Neural cell (in vitro differentiated cells): Measurements from ENCODE around the gene CARD14. TPM values are rescaled to one million over a fixed set of nuclear protein-coding genes. Genes with fewer than 3 reads are reported as not detected.
"Not testable (repeated sequence)": the region's sequence is repeated elsewhere in the genome, so short reads cannot be mapped to it uniquely, and the experiment has no call there.

Experiments
- H2AFZ ChIP-seq: fragments of 200-600, 300-800 bp; sonication (generic), shearing (Covaris generic); 2 replicates; pipeline ENCODE4 v1.6.0; 2014; ENCODE audit warnings: low read depth, mild to moderate bottlenecking, antibody characterized with exemption, low read length, moderate library complexity
- H3F3A ChIP-seq: fragments of 200-600 bp; shearing (Covaris generic); 2 replicates; pipeline ENCODE4 v1.6.1; 2016; ENCODE audit warnings: mild to moderate bottlenecking, moderate library complexity, mixed read lengths, antibody characterized with exemption, low read length; ENCODE audit not compliant: insufficient read depth, poor library complexity, severe bottlenecking
- H3K27ac ChIP-seq: fragments of 200-600, 300-800 bp; sonication (generic), shearing (Covaris generic); 2 replicates; pipeline ENCODE4 v1.5.1; 2014; ENCODE audit warnings: mild to moderate bottlenecking, low read length, moderate library complexity
- H3K27me3 ChIP-seq: fragments of 300-800, 200-600 bp; sonication (generic), shearing (Covaris generic); 2 replicates; pipeline ENCODE4 v1.6.0; 2014; ENCODE audit warnings: mild to moderate bottlenecking, low read depth, low read length, moderate library complexity; ENCODE audit not compliant: insufficient read depth
- H3K36me3 ChIP-seq: fragments of 300-800, 200-600 bp; sonication (generic), shearing (Covaris generic); 2 replicates; pipeline ENCODE4 v1.5.1; 2014; ENCODE audit warnings: mild to moderate bottlenecking, antibody characterized with exemption, low read length, moderate library complexity; ENCODE audit not compliant: insufficient read depth
- H3K4me2 ChIP-seq: fragments of 300-800, 200-600 bp; sonication (generic), shearing (Covaris generic); 2 replicates; pipeline ENCODE4 v1.6.0; 2014; ENCODE audit warnings: mild to moderate bottlenecking, low read length
- H3K4me3 ChIP-seq: fragments of 300-800, 200-600 bp; sonication (generic), shearing (Covaris generic); 2 replicates; pipeline ENCODE4 v1.5.1; 2014; ENCODE audit warnings: mild to moderate bottlenecking, low read length, moderate library complexity
- H3K79me2 ChIP-seq: fragments of 200-600 bp; shearing (Covaris generic); replicated peaks from 2 replicates; pipeline ENCODE4 v1.6.0; 2014; ENCODE audit warnings: mild to moderate bottlenecking, low read length, moderate library complexity; ENCODE audit not compliant: insufficient read depth
- H3K9ac ChIP-seq: fragments of 300-800, 200-600 bp; sonication (generic), shearing (Covaris generic); 2 replicates; pipeline ENCODE4 v1.6.1; 2016; ENCODE audit warnings: mild to moderate bottlenecking, low read length, mixed read lengths
- H3K9me2 ChIP-seq: fragments of 200-600 bp; shearing (Covaris generic); 2 replicates; pipeline ENCODE4 v1.6.1; 2016; ENCODE audit warnings: mild to moderate bottlenecking, low read length, mixed read lengths; ENCODE audit not compliant: insufficient read depth
- H3K9me3 ChIP-seq: fragments of 200-600, 300-800 bp; sonication (generic), shearing (Covaris generic); 2 replicates; pipeline ENCODE4 v1.6.1; 2016; ENCODE audit warnings: mild to moderate bottlenecking, mixed run types, low read length, moderate library complexity, mixed read lengths
- H4K20me1 ChIP-seq: fragments of 200-600 bp; shearing (Covaris generic); 2 replicates; pipeline ENCODE4 v1.6.1; 2016; ENCODE audit warnings: mild to moderate bottlenecking, mixed run types; ENCODE audit not compliant: insufficient read depth
- EP300 ChIP-seq: fragments of 450-650 bp; conservative IDR thresholded peaks from 2 replicates; pipeline ENCODE4 v1.6.1; 2014; ENCODE audit warnings: antibody characterized with exemption, mild to moderate bottlenecking, moderate library complexity; ENCODE audit not compliant: poor library complexity, severe bottlenecking
- EZH2 ChIP-seq: fragments of 200-600, 300-800 bp; shearing (Covaris generic), sonication (generic); IDR thresholded peaks from 2 replicates; pipeline ENCODE4 v1.6.1; 2014; ENCODE audit warnings: antibody characterized with exemption, low read length, borderline replicate concordance, mild to moderate bottlenecking; ENCODE audit not compliant: insufficient read depth, poor library complexity, severe bottlenecking
- MXI1 ChIP-seq: fragments of 450-650 bp; conservative IDR thresholded peaks from 2 replicates; pipeline ENCODE4 v1.6.1; 2014; ENCODE audit warnings: antibody characterized with exemption, mild to moderate bottlenecking; ENCODE audit not compliant: poor library complexity, severe bottlenecking
- POLR2AphosphoS5 ChIP-seq: IDR thresholded peaks from 2 replicates; pipeline ENCODE4 v1.6.1; 2012
- RAD21 ChIP-seq: fragments of 450-650 bp; conservative IDR thresholded peaks from 2 replicates; pipeline ENCODE4 v1.6.1; 2014; ENCODE audit warnings: antibody characterized with exemption, mild to moderate bottlenecking, moderate library complexity
- REST ChIP-seq: IDR thresholded peaks from 2 replicates; pipeline ENCODE4 v1.6.1; 2012; ENCODE audit warnings: borderline replicate concordance
- SMC3 ChIP-seq: fragments of 450-650 bp; conservative IDR thresholded peaks from 2 replicates; pipeline ENCODE4 v1.6.1; 2014; ENCODE audit warnings: antibody characterized with exemption, mild to moderate bottlenecking, moderate library complexity; ENCODE audit not compliant: poor library complexity
- TAF1 ChIP-seq: IDR thresholded peaks from 2 replicates; pipeline ENCODE4 v1.6.1; 2012; ENCODE audit warnings: low read depth
- polyA plus RNA-seq: library from polyadenylated mRNA; depleted of rRNA; stranded (reverse); fragments of >200 nt; gene quantifications from 2 replicates; pipeline ENCODE4 v1.2.3, GENCODE V29; 2014
- small RNA-seq, 3 experiments: library from RNA; depleted of rRNA; stranded (forward); fragments of <200 nt; gene quantifications; one replicate each; pipeline ENCODE3, GENCODE V24; 2012
- TF ChIP-seq, protein P1 (sequence below): fragments of 450-650 bp; IDR thresholded peaks from 2 replicates; pipeline ENCODE4 v1.5.1; 2014; ENCODE audit warnings: antibody characterized with exemption, mild to moderate bottlenecking, moderate library complexity; ENCODE audit not compliant: poor library complexity, severe bottlenecking

CARD14 gene
- polyA plus RNA-seq, 1 donor from 2014 or later: 0.12 TPM

DNA sequence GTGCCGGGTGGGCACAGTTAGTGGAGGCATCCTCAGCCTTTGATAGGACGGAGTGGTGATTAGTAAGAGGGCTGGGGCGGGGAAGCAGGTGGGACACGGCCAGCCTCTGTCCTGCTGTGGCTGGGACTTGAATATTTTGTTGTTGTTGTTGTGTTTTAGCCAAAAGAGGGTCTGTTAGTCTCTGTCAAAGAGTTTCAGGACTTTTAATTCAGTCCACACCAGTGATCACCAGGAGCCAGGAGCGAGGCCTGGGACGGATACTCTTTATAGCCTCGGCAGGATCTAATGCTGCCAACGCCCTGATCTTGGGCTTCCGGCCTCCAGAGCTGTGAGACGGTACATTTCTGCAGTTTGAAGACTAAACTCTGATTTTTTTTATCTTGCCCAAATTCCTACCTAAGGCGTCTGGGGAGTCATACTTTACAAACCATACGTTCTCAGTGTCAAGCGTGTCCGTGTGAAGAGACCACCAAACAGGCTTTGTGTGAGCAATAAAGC is 87.9 kb downstream of the CARD14 start:
- H3K9me2 ChIP-seq: no peaks in the 10 kb centered on the region
- no peak overlapping the region for H2AFZ ChIP-seq
- no peak overlapping the region for H3K27ac ChIP-seq
- H3K9me3 ChIP-seq: no peaks in the 10 kb centered on the region
- H4K20me1 ChIP-seq: no peaks in the 10 kb centered on the region
- no peaks in the 10 kb centered on the region for H3F3A ChIP-seq
- no peak overlapping the region for H3K9ac ChIP-seq
- H3K36me3 ChIP-seq: no peaks in the 10 kb centered on the region
- H3K4me2 ChIP-seq: no peak overlapping the region
- no peak overlapping the region for H3K4me3 ChIP-seq
- H3K79me2 ChIP-seq: no peaks in the 10 kb centered on the region
- TF ChIP-seq TAF1: no peak
- no peak for TF ChIP-seq RAD21
- no peak for TF ChIP-seq REST
- TF ChIP-seq, protein P1, sequence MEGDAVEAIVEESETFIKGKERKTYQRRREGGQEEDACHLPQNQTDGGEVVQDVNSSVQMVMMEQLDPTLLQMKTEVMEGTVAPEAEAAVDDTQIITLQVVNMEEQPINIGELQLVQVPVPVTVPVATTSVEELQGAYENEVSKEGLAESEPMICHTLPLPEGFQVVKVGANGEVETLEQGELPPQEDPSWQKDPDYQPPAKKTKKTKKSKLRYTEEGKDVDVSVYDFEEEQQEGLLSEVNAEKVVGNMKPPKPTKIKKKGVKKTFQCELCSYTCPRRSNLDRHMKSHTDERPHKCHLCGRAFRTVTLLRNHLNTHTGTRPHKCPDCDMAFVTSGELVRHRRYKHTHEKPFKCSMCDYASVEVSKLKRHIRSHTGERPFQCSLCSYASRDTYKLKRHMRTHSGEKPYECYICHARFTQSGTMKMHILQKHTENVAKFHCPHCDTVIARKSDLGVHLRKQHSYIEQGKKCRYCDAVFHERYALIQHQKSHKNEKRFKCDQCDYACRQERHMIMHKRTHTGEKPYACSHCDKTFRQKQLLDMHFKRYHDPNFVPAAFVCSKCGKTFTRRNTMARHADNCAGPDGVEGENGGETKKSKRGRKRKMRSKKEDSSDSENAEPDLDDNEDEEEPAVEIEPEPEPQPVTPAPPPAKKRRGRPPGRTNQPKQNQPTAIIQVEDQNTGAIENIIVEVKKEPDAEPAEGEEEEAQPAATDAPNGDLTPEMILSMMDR: no peak
- TF ChIP-seq SMC3: no peak
- no peak for TF ChIP-seq EP300
- no peak for TF ChIP-seq POLR2AphosphoS5
- no peak for TF ChIP-seq EZH2
- no peak for TF ChIP-seq MXI1
- H3K27me3 ChIP-seq: no peaks in the 10 kb centered on the region

GRCh38 chr17:80258296-80258695 is 88.5 kb downstream of the CARD14 start:
- not testable (repeated sequence) for H3K9me2 ChIP-seq, H4K20me1 ChIP-seq, H3K4me3 ChIP-seq, H3K4me2 ChIP-seq, H3K36me3 ChIP-seq, H3F3A ChIP-seq, H2AFZ ChIP-seq, H3K9me3 ChIP-seq, H3K27me3 ChIP-seq, H3K79me2 ChIP-seq, H3K27ac ChIP-seq, H3K9ac ChIP-seq

Small RNA genes lying within 50 kb of the gene (small RNA-seq; reads per million reads assigned to genes)
- gene AC087741.2: 0 to 0.42 (median 0) reads per million in 3 experiments

Other genes with a start within 250 kb of the CARD14 start
- 19.8 and 29.5 TPM in 2 replicates for gene TBC1D16, start 134.2 kb upstream of the CARD14 start, polyA plus RNA-seq
- gene CCDC40, start 133.4 kb upstream of the CARD14 start, polyA plus RNA-seq: 5.5 and 15.0 TPM in 2 replicates
- gene GAA, start 68.4 kb upstream of the CARD14 start, polyA plus RNA-seq: 58.9 and 67.6 TPM in 2 replicates
- gene EIF4A3, start 22.9 kb upstream of the CARD14 start, polyA plus RNA-seq: 96.6 and 109 TPM in 2 replicates
- 8.0 and 9.3 TPM in 2 replicates for gene SGSH, start 50.3 kb downstream of the CARD14 start, polyA plus RNA-seq
- 18.6 and 31.1 TPM in 2 replicates for gene SLC26A11, start 50.4 kb downstream of the CARD14 start, polyA plus RNA-seq
- 1.4 and 1.5 TPM in 2 replicates for gene RNF213, start 90.8 kb downstream of the CARD14 start, polyA plus RNA-seq
- 31.2 and 40.6 TPM in 2 replicates for gene ENDOV, start 245.1 kb downstream of the CARD14 start, polyA plus RNA-seq